Activated CD4-positive, alpha-beta T cell treated with anti-CD3 and anti-CD28 coated beads for 24 hours (primary cell): ENCODE results near the gene CLCN2.
A peak's percentile ranks its signal among the peaks of the same experiment; 100 is the strongest.

Source experiments
- DNase-seq, 2 donors: peaks; one replicate each; pipeline ENCODE4 v3.0.0-alpha.2; 2020; ENCODE audit warnings: low read depth in 2 of 2

CLCN2 gene

DNA sequence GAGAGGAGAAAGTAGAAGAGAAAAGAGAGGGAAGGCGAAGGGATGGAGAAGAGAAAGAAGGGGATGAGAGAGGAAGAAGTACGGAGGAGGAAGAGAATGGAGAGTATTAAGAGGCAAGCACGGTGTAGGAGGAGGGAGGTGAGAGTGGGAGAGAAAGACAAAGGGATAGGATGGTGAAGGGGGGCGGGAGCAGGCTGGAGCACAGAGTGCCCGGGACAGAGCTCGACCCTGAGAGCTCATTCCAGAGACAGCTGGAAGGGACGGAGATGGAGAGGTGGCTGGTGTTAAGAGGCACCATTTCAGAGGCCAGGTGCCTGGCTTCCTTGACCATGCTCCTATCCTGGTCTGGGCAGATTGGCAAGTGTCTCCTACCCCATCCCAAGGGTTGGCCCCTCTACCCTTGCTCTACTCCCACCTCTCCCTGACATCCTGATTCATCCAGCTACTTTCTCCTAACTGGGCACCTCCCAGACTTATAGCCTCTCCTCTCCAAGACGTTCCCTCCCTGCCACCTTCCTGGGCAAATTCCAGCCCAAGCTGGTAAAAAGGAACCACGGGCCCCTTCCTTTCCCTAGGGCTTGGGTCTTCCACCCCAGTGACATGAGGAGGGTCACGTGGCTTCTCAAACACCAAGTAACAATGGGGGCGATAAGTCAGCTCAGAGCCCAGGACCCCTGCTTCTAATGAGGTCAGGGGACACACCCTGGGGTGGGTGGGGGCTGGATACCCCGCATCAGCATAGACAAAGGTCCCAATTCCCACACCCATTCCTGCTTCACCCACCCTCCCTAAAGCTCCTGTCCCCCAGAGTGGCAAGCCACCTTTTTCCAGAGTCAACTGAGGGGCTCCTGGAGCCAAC, 1.1 kb downstream of the CLCN2 start:
- no peak for DNase-seq

DNA sequence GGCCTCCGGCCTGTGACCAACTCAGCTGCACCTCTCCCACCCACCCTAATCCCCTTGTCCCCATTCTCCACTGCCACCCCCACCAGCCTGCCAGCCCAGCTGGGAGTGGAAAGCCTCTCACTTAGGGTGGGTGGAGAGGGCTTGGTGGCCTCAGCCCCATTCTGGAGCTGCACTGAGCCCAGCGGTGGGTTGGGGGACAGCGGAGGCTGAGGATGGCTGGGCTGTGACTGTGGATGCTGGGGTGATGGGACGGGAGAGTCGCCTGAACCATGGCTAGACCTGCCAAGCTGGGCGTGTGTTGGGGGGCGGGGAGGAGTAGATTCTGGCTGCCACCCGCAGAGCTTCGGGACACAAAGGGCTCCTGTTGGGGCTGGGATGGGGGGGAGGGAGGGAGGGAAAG, 1.8 kb downstream of the CLCN2 start:
- DNase-seq: no peak

DNA sequence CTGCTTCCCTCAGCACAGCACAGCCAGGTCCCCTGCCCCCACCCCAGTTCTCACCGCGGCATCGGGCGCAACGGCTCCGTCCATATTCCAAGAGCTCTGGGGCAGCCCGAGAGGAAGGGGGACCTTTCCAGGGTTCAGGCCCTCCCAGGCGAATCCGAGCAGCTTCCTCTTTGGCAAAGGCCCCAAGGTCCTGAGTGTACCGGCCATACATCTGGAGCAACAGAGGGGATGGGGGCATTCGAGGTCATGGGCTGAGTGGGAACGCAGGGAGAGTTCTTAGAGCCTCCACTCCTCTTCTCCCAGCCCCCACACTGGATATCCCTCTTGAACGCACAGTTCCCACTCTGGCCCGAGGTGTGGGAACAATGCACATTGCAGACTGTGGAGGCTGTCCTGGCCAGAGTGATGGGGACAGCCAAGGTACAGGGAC, 2.5 kb downstream of the CLCN2 start:
- DNase-seq: no peak

DNA sequence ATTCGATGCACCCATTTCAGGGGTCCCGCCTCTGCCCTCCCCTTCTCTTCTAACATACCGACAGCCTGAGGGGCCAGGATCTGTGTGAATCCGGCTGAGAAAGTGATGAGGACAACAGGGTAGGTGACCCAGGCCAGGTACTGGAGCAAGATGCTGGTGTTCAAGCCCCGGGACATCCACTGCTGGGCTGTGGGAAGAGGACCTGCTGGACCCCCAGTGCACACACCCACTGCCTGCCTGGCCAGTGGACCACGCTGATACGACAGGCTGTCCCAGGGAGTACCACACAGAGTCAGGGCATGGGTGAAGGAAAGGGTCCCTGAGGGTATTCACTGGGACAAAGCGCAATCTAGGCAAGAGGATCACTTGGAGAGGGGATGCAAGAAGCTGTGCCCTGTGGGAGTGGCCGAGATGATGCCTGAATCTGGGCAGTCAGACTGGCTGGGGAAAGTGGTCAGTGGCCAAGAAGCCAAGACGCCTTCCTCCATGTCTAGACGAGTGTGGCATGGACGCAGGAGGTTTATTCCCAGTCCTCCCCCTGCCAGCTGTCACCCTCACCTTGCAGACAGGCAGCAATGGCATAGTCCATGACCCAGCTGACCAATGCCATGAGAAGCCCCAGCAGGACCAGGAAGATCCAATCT, 3.2 kb downstream of the CLCN2 start:
- DNase-seq: no peak

DNA sequence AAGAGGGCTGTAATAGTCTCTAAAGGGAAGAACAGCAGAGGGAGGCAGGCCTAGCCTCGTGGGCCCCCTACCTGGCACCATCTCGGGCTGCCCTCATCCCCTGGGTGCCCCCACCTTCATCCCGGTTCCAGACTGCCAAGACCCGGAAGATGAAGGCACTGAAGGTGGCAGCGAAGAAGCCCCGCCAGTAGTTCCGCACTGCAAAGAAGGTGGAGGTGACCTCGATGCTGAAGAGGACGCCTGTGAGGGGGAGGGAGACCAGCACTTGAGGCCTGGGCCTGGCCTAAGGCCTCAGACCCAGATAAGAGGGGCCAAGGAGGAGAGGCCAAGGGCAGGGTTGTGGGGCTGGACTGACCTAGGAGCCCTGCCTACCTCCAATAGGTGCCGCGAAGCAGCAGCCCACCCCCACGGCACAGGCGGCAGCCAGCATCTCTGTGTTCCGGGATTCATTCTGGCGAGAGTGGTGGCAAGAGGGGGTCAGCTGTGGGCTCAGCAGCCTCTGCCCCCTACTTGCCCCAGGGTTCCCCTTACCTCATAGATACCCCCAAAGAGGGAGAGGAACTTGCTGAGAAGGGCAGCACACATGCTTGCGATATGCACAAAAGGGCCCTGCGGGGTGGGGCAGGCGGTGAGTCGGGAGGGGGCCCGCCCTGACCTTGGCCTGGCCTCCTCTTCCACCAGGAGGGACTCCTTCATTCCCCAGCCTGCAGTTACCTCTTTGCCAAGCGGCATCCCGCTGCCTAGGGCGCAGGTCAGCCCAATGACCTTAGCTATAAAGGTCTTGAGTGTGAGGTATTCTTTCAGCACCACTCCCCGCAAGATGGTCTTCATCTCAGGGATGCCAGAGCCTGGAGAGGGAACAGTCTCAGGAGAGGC, 3.9 kb downstream of the CLCN2 start:
- no peak for DNase-seq

DNA sequence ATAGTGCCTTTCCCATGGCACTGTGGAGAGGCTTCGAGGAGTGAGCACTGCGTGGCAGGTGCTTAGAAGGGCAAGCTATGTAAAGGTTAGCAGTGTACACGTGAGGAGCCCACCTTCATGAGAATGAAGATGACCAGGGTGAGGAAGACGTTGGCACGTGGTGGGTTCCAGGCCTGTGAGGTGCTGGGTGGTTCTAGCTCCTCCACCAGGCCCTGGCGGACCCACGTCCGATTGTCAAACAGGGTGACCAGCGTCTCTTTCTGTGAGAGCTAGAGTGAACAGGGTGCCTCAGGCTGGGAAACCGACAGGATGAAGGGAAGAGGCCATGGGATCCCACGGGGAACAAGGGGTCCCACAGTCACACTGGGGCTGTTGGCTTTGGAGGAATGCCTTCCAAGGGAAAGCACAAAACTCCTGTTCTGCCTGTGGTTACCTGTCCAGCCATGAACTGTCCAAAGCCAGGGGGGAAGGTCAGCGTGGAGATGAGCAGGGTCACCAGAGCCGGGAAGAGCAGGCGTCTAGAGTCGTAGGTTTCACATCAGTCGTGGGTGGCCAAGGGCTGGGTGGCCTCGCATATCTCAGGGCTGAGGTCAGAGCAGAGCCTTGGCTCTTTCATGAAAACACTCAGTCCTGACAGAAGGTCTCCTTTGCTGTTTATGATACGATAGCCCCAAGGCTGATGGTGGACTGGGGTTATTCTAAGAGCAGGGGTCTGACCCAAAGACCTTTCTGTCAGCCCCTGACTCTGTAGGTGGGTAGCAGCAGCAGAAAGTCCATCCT, 6.0 kb downstream of the CLCN2 start:
- no peak for DNase-seq

DNA sequence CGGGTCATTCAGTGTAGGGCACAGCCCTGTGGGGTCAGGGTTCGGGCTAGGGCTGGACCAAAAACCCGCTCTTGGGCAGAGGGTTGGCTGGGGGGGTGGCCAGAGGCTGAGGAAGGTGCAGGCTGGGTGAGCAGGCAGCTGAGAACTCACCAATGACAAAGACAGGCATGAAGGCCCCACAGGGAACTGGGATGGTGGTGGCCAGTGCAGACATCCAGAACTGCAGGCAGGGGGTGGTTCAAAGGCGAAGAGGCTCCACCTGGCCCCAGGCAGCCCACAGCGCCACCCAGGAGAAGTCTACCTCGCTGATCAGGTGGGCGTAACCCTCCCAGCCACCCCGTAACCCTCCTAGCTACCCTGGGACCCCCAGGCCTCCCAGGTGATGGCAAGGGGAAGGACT, 6.7 kb downstream of the CLCN2 start:
- DNase-seq: no peak

DNA sequence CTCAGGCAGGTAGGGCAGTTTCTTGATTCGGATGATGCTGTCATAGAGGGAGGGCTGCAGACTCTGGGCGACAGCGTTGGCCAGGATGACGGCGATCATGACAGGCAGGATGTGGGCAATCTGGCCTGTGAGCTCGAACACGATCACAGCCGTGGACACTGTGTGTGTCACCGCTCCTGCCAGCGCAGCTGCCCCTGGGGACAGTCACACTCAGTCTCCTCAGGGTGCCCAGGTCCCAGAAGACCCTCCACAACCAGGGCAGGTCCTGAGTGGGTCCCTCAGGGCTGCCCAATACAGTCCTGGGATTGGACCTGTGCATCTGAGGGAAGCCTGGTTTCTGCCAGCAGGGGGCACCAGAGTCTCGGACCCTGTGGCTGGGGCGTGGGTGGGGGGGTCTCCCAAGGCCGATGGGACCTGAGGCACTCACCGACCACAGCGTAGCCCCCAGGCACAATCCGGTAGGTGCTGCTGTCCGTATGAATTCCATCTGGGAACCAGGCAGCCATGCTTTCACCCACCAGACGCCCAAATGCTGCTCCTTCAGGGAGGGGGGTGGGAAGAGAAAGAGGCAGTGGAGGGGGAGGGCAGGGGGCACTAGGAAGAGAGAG, 7.2 kb downstream of the CLCN2 start:
- DNase-seq: peak; percentile 54 to 63

DNA sequence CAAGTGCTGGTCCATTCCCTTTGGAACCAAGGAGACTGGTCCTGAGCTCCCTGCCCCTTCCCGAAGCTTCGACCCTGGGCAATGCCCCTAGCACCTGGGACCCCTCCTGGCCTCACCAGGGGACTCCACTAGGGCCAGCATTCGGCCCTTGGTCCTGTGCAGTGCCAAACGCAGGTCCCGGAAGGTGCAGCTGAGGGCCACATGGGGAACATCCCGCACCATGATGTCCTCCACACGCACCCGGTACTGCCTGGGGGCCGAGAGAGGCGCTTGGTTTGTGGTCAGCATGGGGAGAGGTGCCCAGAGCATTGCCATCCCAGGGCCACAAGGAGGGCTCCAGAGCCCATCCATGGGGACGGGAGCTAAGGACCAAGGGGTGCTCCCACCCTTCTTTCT, 7.9 kb downstream of the CLCN2 start:
- DNase-seq: no peak

DNA sequence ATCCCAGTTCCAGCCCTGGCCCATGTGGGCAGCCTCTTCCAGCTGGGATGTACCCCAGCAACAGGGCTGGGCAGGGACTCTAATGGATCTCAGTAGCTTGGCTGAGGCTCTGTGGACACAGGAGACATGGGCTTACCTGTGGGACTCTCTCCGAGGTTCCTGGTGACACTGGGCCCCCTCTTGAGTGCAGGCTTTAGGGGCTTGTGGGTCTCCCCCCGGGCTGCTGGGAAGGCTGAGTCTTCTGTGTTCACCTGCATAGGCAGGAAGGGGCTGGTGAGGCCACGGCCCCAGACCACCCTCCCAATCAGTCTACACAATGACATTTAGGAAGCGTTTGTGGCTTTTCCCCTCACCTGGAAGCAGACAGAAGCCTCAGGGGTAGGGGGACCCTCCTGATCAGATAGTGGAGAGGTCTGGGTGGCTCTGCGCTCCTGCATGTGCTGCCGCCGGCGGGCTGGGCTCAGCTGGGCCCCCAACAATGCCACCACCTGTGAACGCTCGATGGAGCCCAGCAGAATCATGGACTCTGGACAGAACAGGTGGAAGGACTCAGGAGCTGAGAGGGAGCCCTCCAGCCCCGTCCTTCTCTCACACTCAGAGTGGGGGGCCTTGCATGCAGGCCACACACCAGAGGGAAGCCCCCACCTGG, 8.4 kb downstream of the CLCN2 start:
- no peak for DNase-seq

DNA sequence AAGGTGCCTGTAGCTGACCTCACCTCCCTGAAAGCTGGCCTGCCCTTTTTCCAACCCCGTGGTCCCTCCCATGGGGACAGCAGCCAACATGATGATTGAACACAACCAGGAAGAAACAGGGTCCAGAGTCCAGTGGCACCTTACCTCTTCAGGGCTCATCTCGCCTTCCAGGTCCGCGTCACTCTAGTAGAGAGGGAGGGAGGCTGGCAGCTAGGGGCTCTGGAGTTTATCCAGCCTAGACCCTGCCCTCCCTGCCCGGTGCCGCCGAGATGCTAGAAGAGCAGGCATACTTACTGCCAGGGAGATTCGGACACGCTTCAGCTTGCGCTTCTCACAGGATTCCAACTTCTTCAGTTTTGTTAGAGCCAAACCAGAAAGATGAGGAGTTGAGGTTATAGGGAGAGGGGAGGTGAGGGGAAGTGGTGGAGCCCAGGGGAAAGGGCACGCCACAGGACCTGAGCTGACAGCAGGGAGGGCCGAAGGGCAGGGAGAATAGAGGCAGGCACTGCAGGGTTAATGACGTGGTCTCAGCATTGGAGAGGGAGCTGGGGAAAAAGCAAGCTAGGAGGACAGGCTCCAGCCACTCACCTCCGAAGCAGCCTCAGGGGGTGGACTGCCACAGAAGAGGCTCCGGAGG, 9.1 kb downstream of the CLCN2 start:
- no peak for DNase-seq

DNA sequence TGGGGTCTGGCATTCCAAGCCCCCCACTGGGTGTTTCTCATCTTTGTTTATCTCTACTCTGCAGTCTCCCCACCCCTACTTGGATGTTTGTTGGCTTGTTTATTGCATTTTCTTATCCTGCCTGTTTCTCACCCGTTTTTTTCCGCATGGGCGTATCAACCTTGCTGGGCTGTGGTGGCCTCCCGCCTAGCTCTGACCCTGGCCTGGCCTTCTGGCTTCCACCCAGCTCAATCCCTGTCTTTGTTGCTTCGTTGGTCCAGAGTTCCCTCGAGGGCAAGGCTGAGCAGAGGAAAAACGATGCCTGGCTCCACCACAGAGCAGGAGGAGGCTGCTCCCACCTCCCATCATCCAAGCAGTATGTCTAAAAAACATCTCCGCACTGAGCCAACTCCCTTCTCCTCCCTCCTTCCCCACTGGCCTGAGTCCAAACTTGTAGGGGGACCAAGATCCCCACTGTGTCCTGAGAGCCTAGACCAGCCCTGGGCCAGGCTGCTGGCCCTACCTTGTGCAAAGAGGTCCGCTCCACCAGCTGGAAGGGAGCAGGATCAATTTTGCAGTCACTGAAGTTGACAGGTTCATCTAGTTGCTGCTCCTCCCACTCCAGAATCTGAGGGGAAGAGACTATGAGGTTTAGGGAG, 9.8 kb downstream of the CLCN2 start:
- DNase-seq: no peak

DNA sequence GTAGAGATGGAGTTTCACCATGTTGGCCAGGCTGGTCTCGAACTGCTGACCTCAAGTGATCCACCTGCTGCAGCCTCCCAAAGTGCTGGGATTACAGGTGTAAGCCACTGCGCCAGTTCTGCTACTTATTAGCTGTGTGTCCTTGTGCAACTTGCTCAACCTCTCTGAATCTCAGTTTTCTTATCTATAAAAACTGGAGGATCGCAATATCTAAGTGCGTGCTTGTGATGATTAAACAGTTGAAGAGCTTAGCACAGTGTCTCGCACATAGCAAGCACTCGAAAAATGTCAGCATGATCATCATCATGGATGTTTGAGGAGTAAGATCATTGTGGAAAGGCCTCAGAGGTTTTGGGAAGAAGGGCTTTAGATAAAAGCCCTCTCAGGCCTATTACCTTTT, 10.8 kb downstream of the CLCN2 start:
- no peak for DNase-seq

DNA sequence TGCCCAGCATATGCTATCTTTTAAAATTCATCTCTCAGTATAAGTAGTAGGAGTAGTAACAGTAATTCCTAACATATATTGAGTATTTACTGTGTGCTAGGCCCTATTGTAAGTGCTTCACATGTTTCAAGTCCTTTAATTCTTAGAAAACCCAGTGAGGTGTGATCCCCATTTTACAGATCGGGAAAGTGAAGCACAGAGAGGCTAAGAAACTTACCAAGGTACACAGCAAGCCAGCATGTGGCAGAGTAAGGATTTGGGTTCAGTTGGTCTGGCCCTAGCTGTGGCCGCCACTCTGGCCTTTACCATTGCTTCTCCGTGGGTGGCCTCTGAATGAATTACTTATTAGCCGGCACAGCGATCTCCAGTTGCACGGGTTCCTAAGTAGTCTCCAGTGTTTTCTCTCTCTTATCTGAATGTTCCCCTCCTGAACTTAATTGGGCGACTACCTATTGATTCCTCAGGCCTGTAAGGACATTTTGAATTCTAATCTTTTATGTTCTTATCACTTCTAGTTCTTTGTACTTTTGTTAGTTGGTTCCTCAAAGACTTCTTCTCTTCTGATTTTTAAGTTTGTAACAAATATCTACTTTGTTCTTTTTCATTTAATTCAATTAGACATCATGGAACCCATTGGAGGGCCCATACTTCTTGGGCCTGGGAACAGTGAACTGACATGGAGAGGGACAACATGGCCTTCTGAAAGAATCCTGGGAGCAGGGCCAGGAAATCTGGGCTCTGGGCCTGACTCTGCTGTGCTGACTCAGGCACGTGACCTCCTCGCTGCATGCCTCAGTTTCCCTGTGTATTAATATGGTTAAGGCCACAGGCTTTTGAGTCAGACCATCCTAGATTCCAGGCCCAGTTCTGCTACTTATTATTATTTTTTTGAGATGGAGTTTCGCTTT, 11.6 kb downstream of the CLCN2 start:
- no peak for DNase-seq

DNA sequence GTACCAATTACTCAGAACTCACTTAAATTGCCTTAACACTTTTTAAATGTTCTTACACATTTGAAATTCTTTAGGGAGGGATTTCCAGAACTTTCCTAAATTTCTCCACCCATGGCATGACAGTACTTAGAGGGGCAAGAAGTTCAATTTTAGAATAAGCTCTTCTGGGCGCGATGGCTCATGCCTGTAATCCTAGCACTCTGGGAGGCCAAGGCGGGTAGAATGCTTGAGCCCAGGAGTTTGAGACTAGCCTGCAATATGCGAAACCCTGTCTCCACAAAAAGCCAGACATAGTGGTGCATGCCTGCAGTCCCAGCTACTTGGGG, 13.4 kb downstream of the CLCN2 start:
- DNase-seq: no peak

DNA sequence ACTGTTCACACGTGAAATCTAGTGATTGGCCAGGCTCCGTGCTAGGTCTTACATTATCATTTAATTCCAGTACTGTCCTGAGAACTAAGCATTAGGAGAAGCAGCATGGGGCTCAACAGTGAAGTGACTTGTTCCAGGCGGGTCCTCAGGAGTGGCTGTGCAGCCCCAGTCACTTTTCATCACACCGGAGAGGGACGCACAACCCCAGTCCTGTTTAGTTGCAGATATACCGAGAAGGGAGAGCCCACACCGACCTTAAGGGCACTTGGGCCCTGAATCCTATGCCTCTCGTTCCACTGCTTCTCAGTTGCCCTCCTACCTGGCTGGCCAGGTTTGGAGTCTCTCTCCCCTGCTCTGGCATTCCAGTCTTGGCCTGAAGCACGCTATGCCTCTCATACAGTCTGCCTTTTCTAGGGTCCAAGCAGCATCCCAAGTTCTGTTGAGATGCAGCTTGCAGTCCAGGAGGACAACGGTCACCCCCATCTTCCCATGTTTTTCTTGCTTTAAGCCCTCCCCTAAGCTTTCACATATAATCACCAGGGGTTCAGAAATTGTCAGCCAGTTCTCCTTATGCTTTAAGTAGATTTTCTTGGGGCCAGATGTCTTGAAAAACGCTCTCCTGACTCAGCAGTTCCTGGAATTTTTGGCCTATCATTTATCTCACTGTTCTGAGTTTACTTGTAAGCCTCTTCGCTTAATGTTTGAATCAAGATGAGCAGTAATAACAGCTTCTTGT, 13.9 kb downstream of the CLCN2 start:
- DNase-seq: no peak

DNA sequence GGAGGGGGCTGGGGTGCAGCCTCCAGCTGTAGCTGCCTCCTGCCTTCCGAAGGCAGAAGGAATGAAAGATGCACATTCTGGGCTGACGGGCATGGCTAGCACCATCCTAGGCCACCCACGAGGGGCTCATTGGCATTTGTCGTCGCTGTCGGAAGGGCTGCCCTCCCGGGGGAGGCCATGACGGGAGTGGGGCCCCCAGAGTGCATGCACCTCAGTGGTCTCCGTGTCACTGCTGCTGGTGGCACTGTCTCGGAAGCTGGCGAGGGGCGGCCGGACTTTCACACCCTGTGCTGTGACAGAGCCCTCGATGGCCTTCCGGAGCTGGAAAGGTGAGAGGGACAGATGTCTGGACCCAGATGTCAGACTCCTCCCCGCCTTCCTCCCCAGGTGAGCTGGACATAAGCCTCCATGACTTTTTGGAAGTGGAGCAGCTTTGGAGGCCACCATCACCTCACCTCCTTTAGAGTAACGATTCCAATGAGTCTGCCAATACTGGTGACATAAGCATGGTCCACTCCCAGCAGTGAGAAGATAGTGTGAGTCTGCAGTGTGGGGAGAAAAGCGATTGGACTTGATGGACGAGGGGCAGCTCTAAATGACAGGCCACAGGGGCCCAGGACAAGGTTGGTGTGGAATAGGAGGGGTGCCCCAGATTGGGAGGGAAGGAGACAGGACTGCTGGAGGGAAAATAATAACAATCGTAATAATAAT, 14.8 kb downstream of the CLCN2 start:
- DNase-seq: no peak
